AG10803 (cell line): ENCODE measurements around the gene CELF2.

Experiments
- DNase-seq: peaks from one replicate; pipeline ENCODE4 v3.0.0; 2010; ENCODE audit warnings: low read depth
- H3K4me3 ChIP-seq: 2 replicates; pipeline ENCODE4 v1.5.1; 2011; ENCODE audit warnings: mild to moderate bottlenecking, low read length, control low read depth
- TF ChIP-seq, protein P1 (sequence below): conservative IDR thresholded peaks from 2 replicates; pipeline ENCODE4 v1.5.1; 2011; ENCODE audit warnings: mild to moderate bottlenecking, low read length, control low read depth, inconsistent platforms

The CELF2 gene

DNA sequence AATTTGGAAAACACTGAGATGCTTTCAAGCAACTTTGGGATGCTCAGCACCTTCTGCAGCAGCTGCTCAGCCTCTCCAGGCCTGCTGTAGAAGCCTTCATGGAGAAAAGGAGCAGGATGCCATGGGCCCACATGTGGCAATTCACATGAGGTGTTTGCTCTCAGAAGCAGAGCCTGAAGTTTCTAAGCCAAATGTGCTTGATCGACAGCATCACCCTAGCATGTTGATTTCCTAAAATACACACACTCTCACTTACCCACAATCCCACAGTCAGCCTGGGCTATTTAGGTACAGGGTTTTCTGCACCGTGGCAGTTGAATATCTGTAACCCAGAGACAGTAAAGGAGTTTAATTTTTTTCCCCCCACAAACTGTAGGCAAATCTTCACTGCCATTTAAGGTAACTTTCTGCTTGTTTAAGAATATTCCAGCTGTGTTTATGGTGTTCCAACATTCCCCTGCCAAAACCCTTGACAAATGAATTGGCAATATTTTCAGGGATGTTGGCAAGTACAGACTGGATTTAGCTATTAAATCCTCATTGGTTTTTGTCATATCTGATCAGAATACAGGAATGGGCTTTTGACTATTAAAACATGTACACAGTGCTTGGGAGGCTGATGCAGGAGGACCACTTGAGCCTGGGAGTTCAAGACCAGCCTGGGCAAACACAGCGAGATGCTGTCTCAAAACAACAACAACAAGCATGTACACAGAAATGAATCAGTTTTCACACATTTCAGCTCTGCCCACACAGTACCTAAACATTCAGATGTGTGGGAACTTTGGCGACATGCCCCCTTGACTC, 244.2 kb downstream of the CELF2 start:
- no peak for DNase-seq
- TF ChIP-seq, protein P1, sequence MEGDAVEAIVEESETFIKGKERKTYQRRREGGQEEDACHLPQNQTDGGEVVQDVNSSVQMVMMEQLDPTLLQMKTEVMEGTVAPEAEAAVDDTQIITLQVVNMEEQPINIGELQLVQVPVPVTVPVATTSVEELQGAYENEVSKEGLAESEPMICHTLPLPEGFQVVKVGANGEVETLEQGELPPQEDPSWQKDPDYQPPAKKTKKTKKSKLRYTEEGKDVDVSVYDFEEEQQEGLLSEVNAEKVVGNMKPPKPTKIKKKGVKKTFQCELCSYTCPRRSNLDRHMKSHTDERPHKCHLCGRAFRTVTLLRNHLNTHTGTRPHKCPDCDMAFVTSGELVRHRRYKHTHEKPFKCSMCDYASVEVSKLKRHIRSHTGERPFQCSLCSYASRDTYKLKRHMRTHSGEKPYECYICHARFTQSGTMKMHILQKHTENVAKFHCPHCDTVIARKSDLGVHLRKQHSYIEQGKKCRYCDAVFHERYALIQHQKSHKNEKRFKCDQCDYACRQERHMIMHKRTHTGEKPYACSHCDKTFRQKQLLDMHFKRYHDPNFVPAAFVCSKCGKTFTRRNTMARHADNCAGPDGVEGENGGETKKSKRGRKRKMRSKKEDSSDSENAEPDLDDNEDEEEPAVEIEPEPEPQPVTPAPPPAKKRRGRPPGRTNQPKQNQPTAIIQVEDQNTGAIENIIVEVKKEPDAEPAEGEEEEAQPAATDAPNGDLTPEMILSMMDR = no peak
- H3K4me3 ChIP-seq = no peak overlapping the region

DNA sequence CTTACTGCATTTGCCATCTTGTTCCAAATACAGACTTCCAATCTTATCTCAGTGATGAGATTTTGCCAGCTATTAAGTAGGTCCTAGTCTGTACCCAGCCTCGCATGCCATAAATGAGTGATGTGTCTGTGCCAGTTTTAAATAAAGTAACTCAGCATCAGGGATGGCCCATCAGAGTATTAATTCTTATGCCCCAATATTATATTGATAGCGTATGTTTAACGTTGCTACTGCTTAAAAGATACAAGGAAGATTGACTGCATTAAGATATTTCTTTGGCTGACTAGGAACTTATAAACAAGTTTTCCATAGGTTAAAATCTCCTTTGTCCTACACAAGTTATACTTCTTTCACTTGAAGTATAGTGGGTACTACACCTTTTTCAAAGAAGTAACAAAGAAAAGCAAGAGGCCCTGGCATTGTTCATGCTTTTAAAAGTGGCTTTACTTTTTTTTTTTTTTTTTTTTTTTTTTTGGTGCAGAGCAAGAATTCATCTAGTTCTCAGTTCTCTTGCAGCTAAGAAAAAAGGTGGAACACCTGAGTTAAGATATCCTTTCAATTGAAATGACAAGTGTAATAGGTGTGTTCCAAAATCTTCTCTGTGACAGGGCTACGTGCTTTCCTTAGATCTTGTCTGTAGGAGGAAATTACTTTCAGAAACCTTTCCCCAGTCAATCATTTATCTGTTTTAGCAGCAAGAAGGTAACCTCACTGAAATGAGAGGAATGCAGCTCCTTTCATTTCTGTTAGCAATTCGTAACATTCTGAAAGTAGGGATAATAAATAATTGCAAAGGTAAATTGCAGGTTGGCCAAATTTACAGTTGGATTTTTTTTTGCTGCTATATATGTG, 245.0 kb downstream of the CELF2 start:
- H3K4me3 ChIP-seq = no peak overlapping the region
- TF ChIP-seq, protein P1 = no peak
- DNase-seq = no peak

DNA sequence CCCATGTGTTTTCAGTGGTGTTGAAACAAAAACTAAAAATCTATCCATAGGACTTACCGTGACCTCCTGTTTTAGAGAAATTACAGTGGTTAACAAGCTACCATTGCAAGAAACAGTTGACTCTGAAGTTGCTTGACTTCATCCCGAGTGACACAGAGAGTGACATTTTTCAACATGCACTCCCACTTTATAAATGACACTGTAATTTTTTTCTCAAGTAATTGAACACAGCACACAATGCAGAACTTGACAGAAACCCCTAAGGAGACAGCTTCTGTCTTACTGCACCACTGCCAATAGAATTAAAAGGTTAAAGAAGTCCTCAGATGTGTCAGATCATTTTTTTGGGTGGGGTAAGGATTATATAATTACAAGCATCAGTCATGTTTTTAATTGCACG, 246.1 kb downstream of the CELF2 start:
- H3K4me3 ChIP-seq = no peak overlapping the region
- no peak for DNase-seq
- TF ChIP-seq, protein P1 = no peak

DNA sequence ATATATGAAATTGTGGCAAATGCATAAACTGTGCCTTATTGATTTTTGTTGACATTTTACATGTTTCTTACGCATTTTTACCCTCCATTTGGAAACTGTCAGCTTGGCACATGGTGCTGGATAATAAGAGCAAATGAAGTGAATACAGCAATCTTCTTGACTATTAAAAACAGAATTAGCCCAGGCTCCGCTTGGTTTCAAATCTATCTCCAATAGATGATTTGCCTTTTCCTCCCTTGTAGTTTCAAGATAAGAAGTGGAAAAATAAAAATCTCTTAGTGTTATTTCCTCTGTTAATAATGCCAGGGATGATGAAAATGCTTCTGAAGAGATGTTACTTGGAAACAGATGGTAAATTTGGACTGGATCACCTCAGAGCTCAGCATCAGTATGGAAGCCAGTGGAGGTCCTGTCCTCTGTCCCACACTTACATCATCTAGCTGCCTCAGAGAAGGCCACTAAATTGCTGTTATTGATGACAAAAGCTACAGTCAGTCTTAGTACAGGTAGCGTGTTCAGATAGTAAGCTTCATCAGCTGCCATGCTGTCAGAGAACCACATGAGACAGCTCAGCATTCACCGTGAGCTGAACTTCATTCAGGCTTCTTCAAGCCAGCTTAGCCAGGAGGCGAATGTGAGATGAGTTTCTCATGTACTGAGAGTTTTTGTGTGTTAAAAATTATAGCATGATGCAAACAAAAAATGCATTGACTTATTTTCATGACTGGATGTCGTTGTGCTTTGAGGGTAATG, 246.8 kb downstream of the CELF2 start:
- DNase-seq = no peak
- TF ChIP-seq, protein P1 = no peak
- no peak overlapping the region for H3K4me3 ChIP-seq

DNA sequence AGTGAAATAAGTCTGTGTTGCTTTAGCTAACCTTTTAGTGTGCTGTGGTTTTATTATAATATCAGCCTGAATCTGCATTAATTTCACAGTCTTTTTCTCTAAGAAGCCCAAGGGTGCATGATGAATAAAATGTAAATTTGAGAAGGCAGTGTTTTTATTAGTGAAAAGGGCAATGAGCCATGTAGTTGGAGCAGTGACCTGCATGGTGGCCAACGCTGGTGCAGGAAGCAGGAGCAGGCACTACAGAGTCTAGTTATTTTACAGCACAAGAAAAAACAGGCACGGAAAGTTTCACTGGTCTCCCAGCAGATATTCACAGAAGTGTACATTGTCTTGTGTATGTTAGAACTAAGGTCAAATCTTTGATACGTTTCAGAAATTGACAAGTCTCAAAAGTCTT, 247.8 kb downstream of the CELF2 start:
- no peak overlapping the region for H3K4me3 ChIP-seq
- DNase-seq = no peak
- TF ChIP-seq, protein P1 = no peak

DNA sequence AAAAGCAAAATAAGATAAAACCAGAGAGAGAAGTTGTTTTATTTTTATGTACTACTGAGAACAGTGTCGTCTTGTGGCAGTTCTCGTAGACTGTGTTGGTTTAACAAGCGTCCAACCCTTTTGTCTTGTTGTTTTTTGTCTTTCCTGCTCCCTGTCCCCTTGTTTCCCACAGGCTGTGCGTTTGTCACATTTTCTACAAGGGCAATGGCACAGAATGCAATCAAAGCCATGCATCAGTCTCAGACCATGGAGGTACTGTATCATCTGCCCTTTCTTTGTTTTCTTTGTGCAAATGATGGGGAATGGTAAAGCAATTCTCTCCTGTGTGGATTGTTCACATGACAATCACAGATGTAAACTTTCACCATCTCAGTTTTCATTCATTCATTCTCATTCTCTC, 248.8 kb downstream of the CELF2 start:
- no peak for DNase-seq
- TF ChIP-seq, protein P1 = no peak
- H3K4me3 ChIP-seq = no peak overlapping the region
